Endothelial cell (in vitro differentiated cells): ENCODE measurements around the gene PIP5K1A. TPM values are rescaled to one million over a fixed set of nuclear protein-coding genes. Genes with fewer than 3 reads are reported as not detected.

Experiments used
- DNase-seq: peaks from one replicate; pipeline ENCODE4 v3.0.0; 2021; ENCODE audit warnings: low spot score
- H3K27ac Mint-ChIP-seq: one replicate; pipeline ENCODE4 v1.8.0; 2021; ENCODE audit warnings: mixed read lengths, inconsistent platforms; ENCODE audit not compliant: unreplicated experiment
- H3K27me3 Mint-ChIP-seq: one replicate; pipeline ENCODE4 v1.8.0; 2021; ENCODE audit warnings: mild to moderate bottlenecking, moderate library complexity, mixed read lengths, inconsistent platforms; ENCODE audit not compliant: unreplicated experiment
- H3K36me3 Mint-ChIP-seq: one replicate; pipeline ENCODE4 v1.8.0; 2021; ENCODE audit warnings: mild to moderate bottlenecking, low read depth, mixed read lengths, inconsistent platforms; ENCODE audit not compliant: unreplicated experiment
- H3K4me1 Mint-ChIP-seq: one replicate; pipeline ENCODE4 v1.8.0; 2021; ENCODE audit warnings: mild to moderate bottlenecking, mixed read lengths, inconsistent platforms; ENCODE audit not compliant: unreplicated experiment
- H3K4me3 Mint-ChIP-seq: one replicate; pipeline ENCODE4 v1.8.0; 2021; ENCODE audit warnings: mild to moderate bottlenecking, mixed read lengths, inconsistent platforms; ENCODE audit not compliant: unreplicated experiment
- H3K9me3 Mint-ChIP-seq: one replicate; pipeline ENCODE4 v1.8.0; 2021; ENCODE audit warnings: mixed read lengths, inconsistent platforms; ENCODE audit not compliant: unreplicated experiment
- CTCF ChIP-seq: fragments of 200-600 bp; sonication (generic); IDR thresholded peaks from one replicate; pipeline ENCODE4 v1.5.0; 2021; ENCODE audit warnings: antibody characterized with exemption; ENCODE audit not compliant: unreplicated experiment
- total RNA-seq: library from RNA; stranded (reverse); fragmentation: NEBNext Ultra II Directional; extraction: Animal tissue kit (Norgen Biotek cat#: 25700); gene quantifications from one replicate; pipeline ENCODE4 v1.2.1, GENCODE V29; 2021; ENCODE audit not compliant: unreplicated experiment

The PIP5K1A gene
- total RNA-seq, 1 donor from 2014 or later: 75.9 TPM

- TF ChIP-seq CTCF: no peak
- Mint-ChIP-seq H3K4me3 (peak overlapping the region; percentile 62), H3K9me3 (no peaks in the 10 kb centered on the region), H3K27me3 (peaks cover 11% of the 10 kb centered on the region), H3K4me1 (peaks cover 31% of the 10 kb centered on the region), H3K27ac (peak overlapping the region; percentile 78), H3K36me3 (peaks cover 25% of the 10 kb centered on the region)
- no peak for DNase-seq
Observed at GRCh38 chr1:151158751-151159251, 39.6 kb upstream of the PIP5K1A start.

GRCh38 chr1:151159373-151159772 lies 39.0 kb upstream of the PIP5K1A start:
- no peak for TF ChIP-seq CTCF
- DNase-seq: no peak
- peaks cover 25% of the 10 kb centered on the region for H3K36me3 Mint-ChIP-seq
- H3K9me3 Mint-ChIP-seq: no peaks in the 10 kb centered on the region
- H3K4me1 Mint-ChIP-seq: peaks cover 29% of the 10 kb centered on the region
- peak overlapping the region; percentile 62 for H3K4me3 Mint-ChIP-seq
- H3K27me3 Mint-ChIP-seq: peaks cover 11% of the 10 kb centered on the region
- H3K27ac Mint-ChIP-seq: peak overlapping the region; percentile 78

GRCh38 chr1:151164732-151165280 lies 33.5 kb upstream of the PIP5K1A start:
- Mint-ChIP-seq H3K27ac (peak overlapping the region; percentile 74), H3K36me3 (peaks cover 19% of the 10 kb centered on the region)

GRCh38 chr1:151165281-151165737 lies 33.0 kb upstream of the PIP5K1A start:
- H3K27me3 Mint-ChIP-seq: peaks cover 4% of the 10 kb centered on the region
- peak overlapping the region; percentile 99 for H3K4me3 Mint-ChIP-seq
- no peak for TF ChIP-seq CTCF
- peak; percentile 17 for DNase-seq
- H3K27ac Mint-ChIP-seq: peak overlapping the region; percentile 97
- H3K36me3 Mint-ChIP-seq: peaks cover 23% of the 10 kb centered on the region
- no peaks in the 10 kb centered on the region for H3K9me3 Mint-ChIP-seq
- H3K4me1 Mint-ChIP-seq: peaks cover 26% of the 10 kb centered on the region

More at GRCh38 chr1:151164732-151165280, 33.5 kb upstream of the PIP5K1A start:
- Mint-ChIP-seq H3K27me3 (peaks cover 4% of the 10 kb centered on the region), H3K4me1 (peaks cover 26% of the 10 kb centered on the region), H3K4me3 (peak overlapping the region; percentile 99), H3K9me3 (no peaks in the 10 kb centered on the region)
- DNase-seq: no peak
- no peak for TF ChIP-seq CTCF

GRCh38 chr1:151165738-151166504 lies 32.4 kb upstream of the PIP5K1A start, which contains the start of the genes LYSMD1 and SCNM1:
LYSMD1 (minus strand) TSS chr1:151165902; CDS start chr1:151165258, 644 bp downstream.
SCNM1 (plus strand) TSS chr1:151166144; CDS start chr1:151166153, 9 bp downstream.
- Mint-ChIP-seq H3K36me3 (peaks cover 24% of the 10 kb centered on the region), H3K9me3 (no peaks in the 10 kb centered on the region)

More at GRCh38 chr1:151165738-151166504, 32.4 kb upstream of the PIP5K1A start, which contains the start of the genes LYSMD1 and SCNM1:
- peak; percentile 88 for DNase-seq
- Mint-ChIP-seq H3K27me3 (peaks cover 4% of the 10 kb centered on the region), H3K4me1 (peaks cover 26% of the 10 kb centered on the region), H3K4me3 (peak within 1 kb of the TSS; percentile 99), H3K27ac (peak within 1 kb of the TSS; percentile 97)
- TF ChIP-seq CTCF: no peak
